IMR-90 (cell line): ENCODE measurements around the gene RBM8A. TPM values are rescaled to one million over a fixed set of nuclear protein-coding genes. Genes with fewer than 3 reads are reported as not detected.

Source experiments
- ATAC-seq: fragments of 200-7000 bp; cut with Tn5 transposase; 2 replicates; pipeline ENCODE4 v1.9.1; 2020; ENCODE audit warnings: low read depth, mild to moderate bottlenecking, moderate library complexity
- BruUV-seq: library from RNA; stranded (reverse); fragments of 400-500 nt; replicated peaks from 2 replicates; lab custom pipeline; 2021; lab: Mats Ljungman, UMichigan
- CTCF ChIA-PET: fragments of 300-600 bp; formaldehyde crosslinking; extraction: SDS; loops from one replicate; lab custom pipeline; 2021; ENCODE audit warnings: antibody characterized with exemption; lab: Yijun Ruan, JAX
- POLR2A ChIA-PET: fragments of 300-600 bp; sonication (Branson Sonifier 250); formaldehyde crosslinking; loops from one replicate; lab custom pipeline; 2022; ENCODE audit warnings: antibody characterized with exemption; ENCODE audit not compliant: unreplicated experiment; lab: Charles Lee
- DNase-seq: peaks from one replicate; pipeline ENCODE4 v3.0.0; 2013
- H2AFZ ChIP-seq: replicated peaks from 2 replicates; pipeline ENCODE3; 2013; ENCODE audit warnings: low read length, mild to moderate bottlenecking; ENCODE audit not compliant: poor library complexity
- H2AK5ac ChIP-seq: 2 replicates; pipeline ENCODE4 v1.6.1; 2013; ENCODE audit warnings: low read depth, low read length, inconsistent platforms
- H2AK9ac ChIP-seq: replicated peaks from 2 replicates; pipeline ENCODE3; 2013; ENCODE audit warnings: mild to moderate bottlenecking, low read depth, low read length, moderate library complexity; ENCODE audit not compliant: poor library complexity
- H2BK120ac ChIP-seq: 2 replicates; pipeline ENCODE4 v1.6.1; 2013; ENCODE audit warnings: low read depth, low read length, inconsistent platforms
- H2BK15ac ChIP-seq: 3 replicates; pipeline ENCODE4 v1.6.1; 2013; ENCODE audit warnings: low read depth, low read length, inconsistent platforms
- H2BK20ac ChIP-seq: 2 replicates; pipeline ENCODE4 v1.6.1; 2013; ENCODE audit warnings: low read depth, mild to moderate bottlenecking, inconsistent platforms, low read length, moderate library complexity
- H2BK5ac ChIP-seq: 2 replicates; pipeline ENCODE4 v1.6.1; 2013; ENCODE audit warnings: mild to moderate bottlenecking, low read depth, low read length, inconsistent platforms; ENCODE audit not compliant: poor library complexity, severe bottlenecking
- H3K14ac ChIP-seq: replicated peaks from 2 replicates; pipeline ENCODE4 v1.6.1; 2013; ENCODE audit warnings: low read depth, low read length, inconsistent platforms
- H3K18ac ChIP-seq: 2 replicates; pipeline ENCODE4 v1.6.1; 2013; ENCODE audit warnings: low read depth, low read length, control low read depth
- H3K23ac ChIP-seq: 2 replicates; pipeline ENCODE4 v1.6.1; 2013; ENCODE audit warnings: low read depth, low read length, inconsistent platforms
- H3K27ac ChIP-seq: 2 replicates; pipeline ENCODE4 v1.5.1; 2013; ENCODE audit warnings: mild to moderate bottlenecking, control low read depth, low read length; ENCODE audit not compliant: insufficient read depth
- H3K27me3 ChIP-seq: 2 replicates; pipeline ENCODE4 v1.6.1; 2013; ENCODE audit warnings: low read length; ENCODE audit not compliant: control insufficient read depth, insufficient read depth
- H3K36me3 ChIP-seq: 2 replicates; pipeline ENCODE4 v1.6.1; 2013; ENCODE audit warnings: low read length, mixed read lengths; ENCODE audit not compliant: control insufficient read depth, insufficient read depth
- H3K4ac ChIP-seq: 2 replicates; pipeline ENCODE4 v1.6.1; 2013; ENCODE audit warnings: low read depth, low read length, inconsistent platforms
- H3K4me1 ChIP-seq: 2 replicates; pipeline ENCODE4 v1.6.1; 2013; ENCODE audit warnings: low read length, mixed read lengths; ENCODE audit not compliant: control insufficient read depth, insufficient read depth
- H3K4me2 ChIP-seq: 2 replicates; pipeline ENCODE4 v1.6.1; 2013; ENCODE audit warnings: low read depth, mild to moderate bottlenecking, control low read depth, low read length, moderate library complexity
- H3K4me3 ChIP-seq: 2 replicates; pipeline ENCODE4 v1.5.1; 2013; ENCODE audit warnings: low read depth, mild to moderate bottlenecking, control low read depth, low read length, moderate library complexity; ENCODE audit not compliant: insufficient read depth
- H3K56ac ChIP-seq: 2 replicates; pipeline ENCODE4 v1.6.1; 2013; ENCODE audit warnings: low read length, inconsistent platforms; ENCODE audit not compliant: insufficient read depth; ENCODE audit errors: extremely low read depth
- H3K79me1 ChIP-seq, 2 experiments: 2 replicates each; pipeline ENCODE4 v1.6.1; 2013; ENCODE audit warnings: low read length in 2 of 2, inconsistent platforms in 1 of 2, low read depth in 1 of 2
- H3K9ac ChIP-seq: 2 replicates; pipeline ENCODE4 v1.6.1; 2013; ENCODE audit warnings: low read depth, low read length, control low read depth
- H3K9me1 ChIP-seq: 2 replicates; pipeline ENCODE4 v1.6.1; 2013; ENCODE audit warnings: low read length, inconsistent platforms; ENCODE audit not compliant: insufficient read depth
- H3K9me3 ChIP-seq: 2 replicates; pipeline ENCODE4 v1.6.1; 2013; ENCODE audit warnings: low read length; ENCODE audit not compliant: control insufficient read depth, insufficient read depth
- H4K20me1 ChIP-seq: 2 replicates; pipeline ENCODE4 v1.6.1; 2013; ENCODE audit warnings: low read length, inconsistent platforms; ENCODE audit not compliant: insufficient read depth
- H4K5ac ChIP-seq: 2 replicates; pipeline ENCODE4 v1.6.1; 2013; ENCODE audit warnings: mild to moderate bottlenecking, low read depth, low read length, control low read depth
- H4K8ac ChIP-seq, 2 experiments: 2 replicates each; pipeline ENCODE4 v1.6.1; 2013; ENCODE audit warnings: low read depth in 2 of 2, low read length in 2 of 2, control low read depth in 1 of 2, inconsistent platforms in 1 of 2
- H4K91ac ChIP-seq: 2 replicates; pipeline ENCODE4 v1.6.1; 2013; ENCODE audit warnings: low read depth, low read length, inconsistent platforms; ENCODE audit not compliant: insufficient read depth
- BHLHE40 ChIP-seq: fragments of 150-350 bp; IDR thresholded peaks from 2 replicates; pipeline ENCODE4 v1.6.1; 2016; ENCODE audit warnings: mild to moderate bottlenecking, low read depth, low read length
- CEBPB ChIP-seq: IDR thresholded peaks from 2 replicates; pipeline ENCODE4 v1.6.1; 2012; ENCODE audit warnings: low read depth, low read length, improper control_type of control experiment
- CHD1 ChIP-seq: IDR thresholded peaks from 2 replicates; pipeline ENCODE4 v1.6.1; 2012; ENCODE audit warnings: low read depth, low read length, improper control_type of control experiment
- CTCF ChIP-seq: conservative IDR thresholded peaks from 2 replicates; pipeline ENCODE4 v1.5.1; 2012; ENCODE audit warnings: mild to moderate bottlenecking, low read depth, low read length, improper control_type of control experiment
- FOS ChIP-seq: fragments of 150-350 bp; IDR thresholded peaks from 2 replicates; pipeline ENCODE4 v1.6.1; 2016; ENCODE audit warnings: low read depth, low read length
- MAFK ChIP-seq: IDR thresholded peaks from 2 replicates; pipeline ENCODE4 v1.6.1; 2012; ENCODE audit warnings: low read depth, low read length, improper control_type of control experiment
- MAZ ChIP-seq: IDR thresholded peaks from 2 replicates; pipeline ENCODE4 v1.6.1; 2012; ENCODE audit warnings: low read depth, mild to moderate bottlenecking, low read length, improper control_type of control experiment, moderate library complexity, borderline replicate concordance
- MXI1 ChIP-seq: IDR thresholded peaks from 2 replicates; pipeline ENCODE4 v1.6.1; 2012; ENCODE audit warnings: low read depth, mild to moderate bottlenecking, low read length, moderate library complexity, borderline replicate concordance
- NFE2L2 ChIP-seq: fragments of 150-350 bp; IDR thresholded peaks from 2 replicates; pipeline ENCODE4 v1.6.1; 2016; ENCODE audit warnings: low read depth, mild to moderate bottlenecking, low read length
- POLR2A ChIP-seq: IDR thresholded peaks from 2 replicates; pipeline ENCODE4 v1.6.1; 2012; ENCODE audit warnings: mild to moderate bottlenecking, low read depth, low read length
- RCOR1 ChIP-seq: IDR thresholded peaks from 2 replicates; pipeline ENCODE4 v1.6.1; 2012; ENCODE audit warnings: mild to moderate bottlenecking, low read length, improper control_type of control experiment; ENCODE audit not compliant: insufficient replicate concordance
- RFX5 ChIP-seq: IDR thresholded peaks from 2 replicates; pipeline ENCODE4 v1.8.0; 2012; ENCODE audit warnings: low read depth, mild to moderate bottlenecking, low read length, moderate library complexity
- SMC3 ChIP-seq: fragments of 150-350 bp; IDR thresholded peaks from 2 replicates; pipeline ENCODE4 v1.6.1; 2016; ENCODE audit warnings: low read depth, mild to moderate bottlenecking, antibody characterized with exemption, low read length, moderate library complexity
- WGBS, 2 experiments: methylation state at CpG; one replicate each; pipeline versions ENCODE4 v1.1.5 to v1.1.7; 2013; ENCODE audit warnings: missing lambda C conversion rate in 2 of 2; ENCODE audit not compliant: insufficient read length in 1 of 2; ENCODE audit errors: extremely low coverage in 2 of 2; 5-methylcytosine and 5-hydroxymethylcytosine counted together
- dilution Hi-C: fragments of 300-500 bp; cut with HindIII; formaldehyde crosslinking; loops from one replicate; pipeline ENCODE4 v1.14.3; 2018; ENCODE audit warnings: low sequenced_read_pairs; ENCODE audit not compliant: unreplicated experiment
- in situ Hi-C: fragments of 300-500 bp; cut with MboI; formaldehyde crosslinking; loops from 3 replicates; pipeline ENCODE4 v1.14.3; 2019; ENCODE audit warnings: low sequenced_read_pairs, inconsistent platforms, mixed read lengths
- intact Hi-C: fragments of 100-400 bp; cut with micrococcal nuclease; formaldehyde crosslinking; loops from 2 replicates; pipeline ENCODE4 v1.10.0; 2022
- polyA plus RNA-seq, 3 experiments: library from polyadenylated mRNA; depleted of rRNA; stranded (reverse); fragments of >200 nt; gene quantifications; 2 replicates each; pipeline ENCODE4 v1.2.3, GENCODE V29; 2012; ENCODE audit warnings: low replicate concordance in 1 of 3
- total RNA-seq: library from RNA; depleted of rRNA; stranded (reverse); fragments of >200 nt; gene quantifications from 2 replicates; pipeline ENCODE4 v1.2.3, GENCODE V29; 2012
- TF ChIP-seq, protein P1 (sequence below): fragments of 150-350 bp; IDR thresholded peaks from 2 replicates; pipeline ENCODE4 v1.6.1; 2016; ENCODE audit warnings: low read depth, mild to moderate bottlenecking, low read length, moderate library complexity, borderline replicate concordance
- TF ChIP-seq, protein P2 (sequence below): fragments of 150-350 bp; IDR thresholded peaks from 2 replicates; pipeline ENCODE4 v1.6.1; 2017; ENCODE audit warnings: mild to moderate bottlenecking, antibody characterized with exemption, low read length, low read depth

RBM8A gene
- total and polyA plus RNA-seq, 2 of the 4 experiments (the other 2 are of a cell fraction), result 94.1 to 251 TPM

DNA sequence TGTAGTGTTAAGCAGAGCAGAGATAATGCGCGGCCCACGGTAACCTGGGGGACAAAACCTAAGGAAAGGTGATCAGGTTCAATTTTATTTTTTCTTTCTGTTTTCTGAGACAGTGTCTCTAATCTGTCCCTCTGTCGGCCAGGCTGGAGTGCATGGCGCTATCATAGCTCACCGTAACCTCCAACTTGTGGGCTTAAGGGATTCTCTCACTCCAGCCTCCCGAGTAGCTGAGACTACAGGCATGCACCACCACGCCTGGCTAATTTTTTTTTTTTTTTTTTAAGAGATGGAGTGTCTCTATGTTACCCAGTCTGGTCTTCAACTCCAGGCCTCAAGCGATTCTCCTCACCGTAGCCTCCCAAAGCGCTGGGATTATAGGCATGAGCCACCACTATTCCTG lies 40.9 kb downstream of the RBM8A start:
- no peak overlapping the region for H2BK20ac ChIP-seq

More for the DNA sequence above, 40.9 kb downstream of the RBM8A start:
- BruUV-seq, result no TSS peak
- TF ChIP-seq MAZ (no peak), BHLHE40 (no peak), FOS (no peak), SMC3 (no peak), RCOR1 (no peak), CTCF (no peak), NFE2L2 (no peak), MAFK (no peak), CEBPB (no peak), POLR2A (no peak), RFX5 (no peak), MXI1 (no peak), CHD1 (no peak)
- TF ChIP-seq, protein P1, sequence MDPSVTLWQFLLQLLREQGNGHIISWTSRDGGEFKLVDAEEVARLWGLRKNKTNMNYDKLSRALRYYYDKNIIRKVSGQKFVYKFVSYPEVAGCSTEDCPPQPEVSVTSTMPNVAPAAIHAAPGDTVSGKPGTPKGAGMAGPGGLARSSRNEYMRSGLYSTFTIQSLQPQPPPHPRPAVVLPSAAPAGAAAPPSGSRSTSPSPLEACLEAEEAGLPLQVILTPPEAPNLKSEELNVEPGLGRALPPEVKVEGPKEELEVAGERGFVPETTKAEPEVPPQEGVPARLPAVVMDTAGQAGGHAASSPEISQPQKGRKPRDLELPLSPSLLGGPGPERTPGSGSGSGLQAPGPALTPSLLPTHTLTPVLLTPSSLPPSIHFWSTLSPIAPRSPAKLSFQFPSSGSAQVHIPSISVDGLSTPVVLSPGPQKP, result no peak
- TF ChIP-seq, protein P2, sequence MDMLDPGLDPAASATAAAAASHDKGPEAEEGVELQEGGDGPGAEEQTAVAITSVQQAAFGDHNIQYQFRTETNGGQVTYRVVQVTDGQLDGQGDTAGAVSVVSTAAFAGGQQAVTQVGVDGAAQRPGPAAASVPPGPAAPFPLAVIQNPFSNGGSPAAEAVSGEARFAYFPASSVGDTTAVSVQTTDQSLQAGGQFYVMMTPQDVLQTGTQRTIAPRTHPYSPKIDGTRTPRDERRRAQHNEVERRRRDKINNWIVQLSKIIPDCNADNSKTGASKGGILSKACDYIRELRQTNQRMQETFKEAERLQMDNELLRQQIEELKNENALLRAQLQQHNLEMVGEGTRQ, result no peak
- no peak overlapping the region for H2BK5ac ChIP-seq
- 0 out of 2 replicates have a peak, but pooled peaks cover 3% of the 10 kb centered on the region for H3K9me1 ChIP-seq
- no peaks in the 10 kb centered on the region for H4K20me1 ChIP-seq
- H3K4me2 ChIP-seq, result peak overlapping the region; percentile 70
- H3K4me3 ChIP-seq, result peak overlapping the region; percentile 71
- no peak overlapping the region for H2BK120ac ChIP-seq
- H3K4ac ChIP-seq, result no peak overlapping the region
- dilution Hi-C loops, result no loop called here
- H3K27ac ChIP-seq, result no peak overlapping the region
- no peak overlapping the region for H3K23ac ChIP-seq
- H3K27me3 ChIP-seq, result peaks cover 3% of the 10 kb centered on the region; the same call in 1 of the 2 replicates
- H3K9me3 ChIP-seq, result no peaks in the 10 kb centered on the region
- H2AFZ ChIP-seq, result no peak overlapping the region
- no peak overlapping the region for H3K56ac ChIP-seq
- peaks cover 5% of the 10 kb centered on the region; the same call in 1 of the 2 replicates for H3K4me1 ChIP-seq
- no peak overlapping the region for H4K8ac ChIP-seq
- H3K79me1 ChIP-seq, result no peaks in the 10 kb centered on the region
- H3K9ac ChIP-seq, result no peak overlapping the region
- ATAC-seq (no peak), DNase-seq (no peak)
- no peak overlapping the region for H2AK5ac ChIP-seq
- intact Hi-C loops, result no loop called here
- no peak overlapping the region for H4K91ac ChIP-seq
- no peak overlapping the region for H2BK15ac ChIP-seq
- no peak overlapping the region for H3K14ac ChIP-seq
- H2AK9ac ChIP-seq, result no peak overlapping the region
- H3K36me3 ChIP-seq, result no peaks in the 10 kb centered on the region
- ChIA-PET CTCF (no interaction called here), POLR2A (no interaction called here)
- H3K18ac ChIP-seq, result no peak overlapping the region
- H4K5ac ChIP-seq, result no peak overlapping the region
- WGBS, 2 experiments, result 40% methylated on average over 4 of the region's 11 CpGs; no CpG with 5 or more reads in 1 of the 2 experiments
- in situ Hi-C loops, result no loop called here
